H1 (cell line): ENCODE measurements around the gene PAFAH1B1. TPM values are rescaled to one million over a fixed set of nuclear protein-coding genes. Genes with fewer than 3 reads are reported as not detected.

Experiments
- CTCF ChIA-PET: fragments of 300-600 bp; sonication (Branson Sonifier 250); formaldehyde crosslinking; loops from one replicate; lab custom pipeline; 2021; ENCODE audit not compliant: partially characterized antibody; lab: Charles Lee
- POLR2A ChIA-PET: fragments of 300-600 bp; sonication (Branson Sonifier 250); formaldehyde crosslinking; loops from one replicate; lab custom pipeline; 2021; ENCODE audit warnings: inconsistent platforms; ENCODE audit not compliant: partially characterized antibody; lab: Charles Lee
- DNase-seq, 2 experiments: peaks; one replicate each; pipeline versions ENCODE4 v3.0.0 to v3.0.0-alpha.2; 2010 to 2022; ENCODE audit warnings: low spot score in 2 of 2, low read depth in 1 of 2, mixed read lengths in 1 of 2
- FAIRE-seq: peaks from 2 replicates; lab custom pipeline; 2011; peaks lifted over from hg19 to GRCh38; lab: Jason Lieb, UNC
- H2AFZ ChIP-seq: 2 replicates; pipeline ENCODE4 v1.8.1; 2012; ENCODE audit warnings: low read length, inconsistent platforms
- H2AK5ac ChIP-seq: 2 replicates; pipeline ENCODE4 v1.6.1; 2013; ENCODE audit warnings: low read depth, low read length
- H2BK120ac ChIP-seq: replicated peaks from 2 replicates; pipeline ENCODE3; 2013; ENCODE audit warnings: low read depth, low read length, inconsistent platforms
- H2BK12ac ChIP-seq: 2 replicates; pipeline ENCODE4 v1.6.1; 2013; ENCODE audit warnings: low read depth, low read length
- H2BK15ac ChIP-seq: 2 replicates; pipeline ENCODE4 v1.6.1; 2013; ENCODE audit warnings: low read length
- H2BK20ac ChIP-seq: 2 replicates; pipeline ENCODE4 v1.6.1; 2013; ENCODE audit warnings: low read length
- H2BK5ac ChIP-seq: 2 replicates; pipeline ENCODE4 v1.6.1; 2013; ENCODE audit warnings: low read depth, low read length
- H3K14ac ChIP-seq: 2 replicates; pipeline ENCODE4 v1.6.1; 2013; ENCODE audit warnings: inconsistent platforms; ENCODE audit not compliant: insufficient read length
- H3K18ac ChIP-seq: 2 replicates; pipeline ENCODE4 v1.6.1; 2013; ENCODE audit warnings: low read length; ENCODE audit errors: extremely low read depth
- H3K23ac ChIP-seq: 2 replicates; pipeline ENCODE4 v1.6.1; 2013; ENCODE audit warnings: inconsistent platforms; ENCODE audit not compliant: insufficient read length
- H3K23me2 ChIP-seq: 2 replicates; pipeline ENCODE4 v1.6.1; 2013; ENCODE audit warnings: low read depth, low read length
- H3K27ac ChIP-seq: 2 replicates; pipeline ENCODE4 v1.6.1; 2011; ENCODE audit warnings: low read depth, low read length, inconsistent platforms
- H3K27me3 ChIP-seq, 4 experiments: replicated peaks in 1 of 4; 1 replicate in 1 of 4; 2 replicates in 3 of 4; pipeline versions ENCODE4 v1.6.1 to v1.8.1; 2011 to 2013; ENCODE audit warnings: low read length in 3 of 4, mild to moderate bottlenecking in 3 of 4, inconsistent platforms in 2 of 4, mixed read lengths in 2 of 4, moderate library complexity in 1 of 4; ENCODE audit not compliant: control insufficient read depth in 3 of 4, insufficient read depth in 3 of 4; ENCODE audit errors: extremely low read depth in 1 of 4
- H3K36me3 ChIP-seq, 4 experiments: 2 replicates each; pipeline versions ENCODE4 v1.6.1 to v1.8.1; 2011 to 2013; ENCODE audit warnings: mild to moderate bottlenecking in 4 of 4, low read length in 3 of 4, moderate library complexity in 2 of 4, control low read depth in 1 of 4, inconsistent platforms in 1 of 4; ENCODE audit not compliant: insufficient read depth in 4 of 4, control insufficient read depth in 2 of 4
- H3K4ac ChIP-seq: replicated peaks from 2 replicates; pipeline ENCODE3; 2013; ENCODE audit warnings: low read length, low read depth, mixed read lengths, inconsistent platforms; ENCODE audit not compliant: insufficient read length
- H3K4me1 ChIP-seq, 4 experiments: replicated peaks in 1 of 4; 1 replicate in 1 of 4; 2 replicates in 3 of 4; pipeline versions ENCODE4 v1.6.1 to v1.8.1; 2011 to 2013; ENCODE audit warnings: low read length in 3 of 4, inconsistent platforms in 2 of 4, mixed read lengths in 1 of 4; ENCODE audit not compliant: insufficient read depth in 4 of 4, control insufficient read depth in 3 of 4
- H3K4me2 ChIP-seq, 2 experiments: 2 replicates each; pipeline versions ENCODE4 v1.6.1 to v1.8.1; 2011 to 2013; ENCODE audit warnings: low read depth in 2 of 2, low read length in 2 of 2, control low read depth in 1 of 2, inconsistent platforms in 1 of 2, mild to moderate bottlenecking in 1 of 2; ENCODE audit not compliant: insufficient read depth in 1 of 2
- H3K4me3 ChIP-seq, 4 experiments: fragments of 200-600, 300-600 bp in 1 of 4; sonication (generic), shearing (Covaris generic), sonication (Bioruptor Twin) in 1 of 4; 2 replicates each; pipeline versions ENCODE4 v1.5.1 to v1.8.1; 2011 to 2016; ENCODE audit warnings: low read length in 4 of 4, low read depth in 3 of 4, control low read depth in 2 of 4, inconsistent platforms in 2 of 4, mild to moderate bottlenecking in 2 of 4, mixed read lengths in 1 of 4, moderate library complexity in 1 of 4; ENCODE audit not compliant: insufficient read depth in 2 of 4; ENCODE audit errors: extremely low read depth in 1 of 4
- H3K56ac ChIP-seq: replicated peaks from 2 replicates; pipeline ENCODE3; 2013; ENCODE audit warnings: low read depth, mild to moderate bottlenecking, mixed read lengths, low read length, inconsistent platforms; ENCODE audit not compliant: insufficient read length
- H3K79me1 ChIP-seq: 2 replicates; pipeline ENCODE4 v1.6.1; 2013; ENCODE audit warnings: low read depth, low read length, control low read depth
- H3K79me2 ChIP-seq, 2 experiments: 2 replicates each; pipeline versions ENCODE4 v1.6.1 to v1.8.1; 2012 to 2013; ENCODE audit warnings: low read length in 2 of 2, mild to moderate bottlenecking in 2 of 2, inconsistent platforms in 1 of 2; ENCODE audit not compliant: insufficient read depth in 2 of 2, control insufficient read depth in 1 of 2
- H3K9ac ChIP-seq, 4 experiments: replicated peaks in 1 of 4; 1 replicate in 1 of 4; 2 replicates in 3 of 4; pipeline versions ENCODE4 v1.6.1 to v1.8.1; 2011 to 2013; ENCODE audit warnings: low read depth in 3 of 4, low read length in 3 of 4, control low read depth in 2 of 4, mild to moderate bottlenecking in 2 of 4, moderate library complexity in 2 of 4, inconsistent platforms in 1 of 4; ENCODE audit errors: extremely low read depth in 1 of 4
- H3K9me3 ChIP-seq, 2 experiments: 2 replicates each; pipeline versions ENCODE4 v1.6.1 to v1.8.1; 2012 to 2013; ENCODE audit warnings: mild to moderate bottlenecking in 2 of 2, moderate library complexity in 2 of 2, control low read depth in 1 of 2, inconsistent platforms in 1 of 2, low read depth in 1 of 2, low read length in 1 of 2, mixed read lengths in 1 of 2; ENCODE audit not compliant: insufficient read depth in 2 of 2
- H4K20me1 ChIP-seq, 2 experiments: replicated peaks in 1 of 2; 2 replicates each; pipeline versions ENCODE3 to v1.8.1; 2011 to 2013; ENCODE audit warnings: inconsistent platforms in 2 of 2, low read length in 2 of 2, mild to moderate bottlenecking in 1 of 2; ENCODE audit not compliant: insufficient read depth in 2 of 2, control insufficient read depth in 1 of 2
- H4K5ac ChIP-seq: 2 replicates; pipeline ENCODE4 v1.6.1; 2013; ENCODE audit warnings: low read length, low read depth, mixed read lengths, inconsistent platforms; ENCODE audit not compliant: insufficient read length
- H4K8ac ChIP-seq: 2 replicates; pipeline ENCODE4 v1.8.0; 2013; ENCODE audit warnings: mild to moderate bottlenecking, moderate library complexity, low read length, inconsistent platforms; ENCODE audit not compliant: insufficient read depth; ENCODE audit errors: extremely low read depth
- H4K91ac ChIP-seq: replicated peaks from 2 replicates; pipeline ENCODE3; 2013; ENCODE audit warnings: low read length, mixed read lengths, inconsistent platforms; ENCODE audit not compliant: insufficient read length
- MAFK ChIP-seq: IDR thresholded peaks from 2 replicates; pipeline ENCODE4 v1.6.1; 2012; ENCODE audit warnings: low read depth, mild to moderate bottlenecking, improper control_type of control experiment, low read length
- WGBS, 2 experiments: shearing (Covaris generic) in 1 of 2; methylation state at CpG; one replicate each; pipeline versions ENCODE4 v1.1.6 to v1.1.7; 2013 to 2015; ENCODE audit warnings: low lambda C conversion rate in 2 of 2, mixed read lengths in 2 of 2, inconsistent platforms in 1 of 2, low coverage in 1 of 2, missing lambda C conversion rate in 1 of 2; ENCODE audit not compliant: insufficient replicate concordance in 2 of 2, insufficient coverage in 1 of 2, insufficient read length in 1 of 2; ENCODE audit errors: extremely low coverage in 1 of 2, missing lambda C conversion rate in 1 of 2; 5-methylcytosine and 5-hydroxymethylcytosine counted together
- polyA plus RNA-seq, 7 experiments: library from polyadenylated mRNA; depleted of rRNA in 3 of 7; stranded (reverse) in 5 of 7; unstranded in 2 of 7; fragments of >200 nt in 5 of 7; fragments of 200-250 nt in 2 of 7; gene quantifications; 1 replicate in 5 of 7; 2 replicates in 1 of 7; 4 replicates in 1 of 7; pipeline versions ENCODE4 v1.2.1 to v1.2.3, GENCODE V29; 2011 to 2013; ENCODE audit warnings: missing spikeins in 2 of 7, mixed read lengths in 2 of 7
- total RNA-seq: library from RNA; stranded (reverse); fragmentation: NEBNext Ultra II Directional; extraction: Animal tissue kit (Norgen Biotek cat#: 25700); gene quantifications from 2 replicates; pipeline ENCODE4 v1.2.1, GENCODE V29; 2021

PAFAH1B1 gene
- total and polyA plus RNA-seq, 2 of the 8 experiments (the other 6 are each of a cell fraction or from before 2014, with no cell fraction given), result 42.0 to 152 TPM

- 94% methylated on average over 13 of the region's 13 CpGs; no CpG with 5 or more reads in 1 of the 2 experiments for WGBS, 2 experiments
- Histone ChIP-seq H4K5ac (no peak overlapping the region), H2BK5ac (no peak overlapping the region), H3K36me3 (no peaks in the 10 kb centered on the region), H3K23ac (no peak overlapping the region), H2BK15ac (no peak overlapping the region), H3K4ac (no peak overlapping the region), H3K79me1 (no peaks in the 10 kb centered on the region), H3K18ac (no peak overlapping the region), H3K4me3 (no peak overlapping the region), H3K4me1 (peaks cover 3 to 19% (median 8%) of the 10 kb centered on the region in 4 experiments), H4K20me1 (no peaks in the 10 kb centered on the region), H3K4me2 (no peak overlapping the region), H2BK20ac (no peak overlapping the region), H3K9ac (no peak overlapping the region), H3K9me3 (no peaks in the 10 kb centered on the region), H3K79me2 (no peaks in the 10 kb centered on the region), H3K14ac (no peak overlapping the region), H2AFZ (no peak overlapping the region), H4K91ac (no peak overlapping the region), H3K23me2 (no peaks in the 10 kb centered on the region), H2BK12ac (no peak overlapping the region), H3K56ac (no peak overlapping the region), H2BK120ac (no peak overlapping the region), H3K27ac (no peak overlapping the region), H2AK5ac (no peak overlapping the region), H4K8ac (no peak overlapping the region), H3K27me3 (no peaks in the 10 kb centered on the region)
- DNase-seq (no peak), FAIRE-seq (no peak)
- CTCF ChIA-PET, result interaction anchor here (10.0 kb wide), 1 partner anchor 10 kb away, joined by 62 read pairs; no protein-coding TSS in a partner anchor
- POLR2A ChIA-PET, result interaction anchor here (1.0 to 1.6 kb wide), 4 partner anchors 9 to 50 kb away, joined by 3 to 5 read pairs (median 4); no protein-coding TSS in a partner anchor
- no peak for TF ChIP-seq MAFK
Observed at GRCh38 chr17:2718150-2718938, 124.9 kb downstream of the PAFAH1B1 start.
